ENCODE measurements around the gene COMMD10.
A peak's percentile ranks its signal among the peaks of the same experiment; 100 is the strongest.
"Not testable (repeated sequence)": the region's sequence is repeated elsewhere in the genome, so short reads cannot be mapped to it uniquely, and the experiment has no call there.

Gene COMMD10

DNA sequence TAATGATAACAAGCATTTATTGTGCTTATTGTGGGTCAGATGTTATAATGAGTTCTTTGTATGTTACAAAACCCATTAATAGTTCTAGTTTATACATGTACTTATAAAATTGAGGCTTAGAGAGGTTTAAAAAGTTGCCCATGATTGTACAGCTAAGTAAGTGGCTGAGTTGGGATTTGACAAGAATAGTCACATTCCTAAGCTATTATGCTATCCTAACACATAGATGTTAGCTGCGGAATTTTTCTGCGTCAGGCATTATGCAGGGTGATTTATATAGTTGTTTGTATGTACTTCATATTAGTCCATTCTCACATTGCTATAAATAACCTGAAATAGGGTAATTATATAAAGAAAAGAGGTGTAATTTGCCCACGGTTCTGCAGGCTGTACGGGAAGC is 12.5 kb downstream of the COMMD10 start:
- no peak for DNase-seq (ENCODE audit: low spot score)

DNA sequence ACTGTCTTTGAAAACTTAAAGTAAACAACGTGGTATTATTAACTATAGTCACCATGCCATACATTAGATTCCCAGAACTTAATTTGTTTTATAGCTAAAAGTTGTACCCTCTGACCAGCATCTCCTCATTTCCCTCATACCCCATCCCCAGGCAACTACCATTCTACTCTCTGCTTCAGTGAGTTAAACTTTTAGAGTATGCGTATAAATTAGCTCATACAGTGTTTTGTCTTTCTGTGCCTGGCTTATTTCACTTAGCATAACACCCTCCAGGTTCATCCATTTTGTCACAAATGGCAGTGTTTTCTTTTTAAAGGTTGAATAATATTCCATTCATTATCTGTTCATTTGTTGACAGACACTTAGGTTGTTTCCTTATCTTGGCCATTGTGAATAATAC is 14.2 kb downstream of the COMMD10 start:
- DNase-seq (ENCODE audit: low spot score) = no peak

DNA sequence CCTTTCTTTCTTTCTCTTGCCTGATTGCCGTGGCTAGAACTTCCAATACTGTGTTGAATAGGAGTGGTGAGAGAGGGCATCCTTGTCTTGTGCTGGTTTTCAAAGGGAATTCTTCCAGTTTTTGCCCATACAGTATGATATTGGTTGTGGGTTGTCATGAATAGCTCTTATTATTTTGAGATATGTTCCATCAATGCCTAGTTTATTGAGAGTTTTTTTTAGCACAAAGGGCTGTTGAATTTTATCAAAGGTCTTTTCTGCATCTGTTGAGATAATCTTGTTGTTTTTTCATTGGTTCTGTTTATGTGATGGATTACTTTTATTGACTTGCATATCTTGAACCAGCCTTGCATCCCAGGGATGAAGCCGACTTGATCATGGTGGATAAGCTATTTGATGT is 20.1 kb downstream of the COMMD10 start:
- not testable (repeated sequence) for DNase-seq (ENCODE audit: low spot score)

DNA sequence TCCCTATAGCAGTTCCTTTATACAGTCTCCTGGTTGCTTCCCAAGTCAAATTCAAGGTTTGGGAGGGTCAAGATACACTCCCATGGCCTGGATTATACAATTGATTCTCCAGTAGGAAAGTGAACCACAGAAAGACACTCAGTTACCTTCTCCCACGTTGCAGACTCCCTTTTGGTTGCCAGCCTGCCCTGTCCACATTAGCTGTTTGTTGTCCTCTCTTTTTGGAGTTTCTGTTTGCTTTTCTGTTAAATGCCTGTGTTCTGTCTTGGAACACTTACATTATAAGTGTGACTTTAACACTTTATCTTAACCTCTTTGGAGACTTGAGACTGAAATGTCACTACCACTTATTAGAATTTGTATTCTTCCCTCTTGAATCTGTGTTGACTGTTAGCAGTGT is 30.3 kb downstream of the COMMD10 start:
- no peak for DNase-seq (ENCODE audit: low spot score)

DNA sequence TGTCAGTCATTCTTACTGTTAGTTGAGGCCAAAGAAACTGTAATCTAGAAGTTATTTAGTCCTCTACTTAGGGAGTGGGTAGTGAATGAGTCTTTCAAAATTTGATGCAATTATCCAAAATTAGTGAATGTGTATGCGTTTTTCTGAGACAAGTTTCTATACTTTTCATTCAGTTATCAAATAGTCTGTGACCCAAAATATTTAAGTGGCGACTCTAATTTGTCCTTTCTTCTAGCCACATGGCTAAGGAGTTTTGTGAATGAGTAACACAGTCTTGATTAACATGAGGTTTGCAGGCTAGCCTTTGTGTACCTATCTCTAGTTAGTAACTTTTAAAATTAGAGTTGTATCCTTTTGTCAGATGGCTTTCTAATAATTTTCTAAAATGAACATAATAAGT is 45.6 kb downstream of the COMMD10 start:
- DNase-seq (ENCODE audit: low spot score) = no peak

DNA sequence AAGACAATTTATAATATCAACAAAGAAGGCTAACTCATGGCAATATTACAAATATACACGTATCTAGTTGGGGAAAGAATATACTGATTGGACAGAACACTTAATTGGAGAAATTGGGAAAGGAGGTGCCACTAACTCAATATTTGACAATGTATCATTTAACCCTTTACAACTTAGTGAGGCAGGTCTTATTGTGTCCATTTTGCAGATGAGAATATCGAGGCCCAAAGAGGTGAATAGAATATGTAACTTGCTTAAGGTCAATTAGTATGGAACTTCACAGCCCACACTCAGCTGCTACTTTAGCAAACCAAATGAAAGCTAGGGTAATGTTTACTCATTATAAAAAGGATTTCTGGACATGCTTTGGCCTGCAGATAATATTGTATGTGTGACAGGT is 46.2 kb downstream of the COMMD10 start:
- DNase-seq (ENCODE audit: low spot score) = no peak

DNA sequence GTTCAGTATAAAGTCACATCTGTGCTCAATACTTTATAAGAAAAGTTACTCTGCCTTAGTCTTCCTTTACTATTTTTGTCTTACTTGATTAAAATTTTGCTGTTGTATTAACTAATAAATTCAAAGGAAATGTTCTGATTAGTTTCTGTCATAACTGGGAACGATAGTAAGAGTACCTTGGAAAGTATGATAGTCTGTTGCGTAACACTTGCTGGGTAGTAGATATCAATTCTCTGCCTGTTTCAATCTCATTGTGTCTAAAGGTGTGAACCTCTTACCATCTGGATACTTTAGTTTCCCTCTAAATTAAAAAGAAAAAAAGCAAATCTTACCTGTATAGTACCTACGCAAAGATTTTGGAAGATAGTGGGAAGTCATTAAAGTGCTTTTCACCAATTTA is 48.5 kb downstream of the COMMD10 start:
- no peak for DNase-seq (ENCODE audit: low spot score)

DNA sequence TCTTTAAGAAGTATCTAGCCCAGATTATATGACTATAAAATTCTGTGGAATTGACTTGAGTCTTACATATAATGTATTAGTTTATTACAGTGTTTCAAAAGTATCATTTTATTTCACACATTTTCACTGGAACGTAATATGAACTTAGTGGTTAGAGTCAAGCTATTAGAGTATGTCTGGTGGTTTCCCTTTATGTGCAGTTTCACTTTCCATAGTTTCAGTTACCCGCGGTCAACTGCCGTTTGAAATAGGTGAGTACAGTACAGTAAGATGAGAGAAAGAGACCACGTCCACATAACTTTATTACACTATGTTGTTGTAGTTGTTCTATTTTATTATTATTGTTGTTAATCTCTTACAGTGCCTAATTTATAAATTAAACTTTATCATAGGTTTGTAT is 50.5 kb downstream of the COMMD10 start:
- no peak for DNase-seq (ENCODE audit: low spot score)

DNA sequence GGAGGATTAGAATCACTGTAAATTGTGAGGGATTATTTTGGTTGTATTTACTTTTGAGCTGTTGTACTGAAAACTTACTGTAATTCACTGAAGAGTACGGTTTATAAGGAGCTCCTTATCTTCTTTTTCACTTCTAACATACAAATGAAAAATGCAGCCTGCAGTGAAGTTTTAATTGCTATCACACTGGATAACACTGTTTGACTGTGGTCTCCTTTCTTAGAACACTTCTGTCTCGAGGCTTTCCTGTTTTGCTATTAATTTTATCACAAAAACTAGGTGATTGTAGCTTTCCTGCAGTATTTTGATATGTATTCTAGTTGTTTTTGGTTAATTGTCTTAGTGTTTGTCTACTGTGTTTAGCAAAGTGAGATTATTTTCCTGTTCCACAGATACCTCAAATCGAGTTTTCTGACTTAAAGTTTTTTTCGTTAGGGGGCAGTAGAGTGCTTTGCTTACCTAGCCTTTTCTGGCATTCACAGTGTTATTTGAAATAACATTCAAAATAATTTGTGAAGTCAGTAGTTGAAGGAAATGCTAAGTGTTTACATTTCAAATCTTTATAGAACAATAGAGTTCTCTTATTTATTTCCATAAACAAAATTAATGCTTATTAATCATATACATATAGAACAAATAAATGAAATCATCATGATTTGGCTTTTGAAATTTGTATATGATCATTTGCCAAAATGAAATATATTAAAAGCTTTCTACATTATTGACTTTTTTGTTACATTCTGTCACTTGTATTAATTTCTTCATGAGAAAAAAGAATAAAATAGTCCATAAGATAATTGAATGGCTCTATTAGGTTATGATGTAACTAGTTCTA is 52.9 kb downstream of the COMMD10 start:
- peak; percentile 20 for DNase-seq (ENCODE audit: low spot score)

DNA sequence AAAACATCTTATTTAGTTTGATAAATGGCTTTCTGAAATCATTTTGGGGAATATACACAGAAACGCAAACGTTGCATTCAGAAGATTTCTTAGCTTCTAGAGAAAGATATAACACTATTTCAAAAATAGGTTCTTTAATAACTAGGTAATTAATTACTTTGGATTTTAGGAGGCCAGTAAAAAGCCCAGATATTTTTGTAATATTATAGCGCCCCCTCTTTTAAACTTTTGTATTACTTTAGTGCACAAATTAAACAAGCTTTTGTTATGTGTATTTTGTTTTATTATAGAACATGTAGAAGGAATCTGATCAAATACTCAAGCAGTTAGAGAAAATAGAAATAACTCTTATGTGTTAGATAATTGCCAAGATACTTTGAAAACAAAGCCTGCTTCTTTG is 57.7 kb downstream of the COMMD10 start:
- no peak for DNase-seq (ENCODE audit: low spot score)

DNA sequence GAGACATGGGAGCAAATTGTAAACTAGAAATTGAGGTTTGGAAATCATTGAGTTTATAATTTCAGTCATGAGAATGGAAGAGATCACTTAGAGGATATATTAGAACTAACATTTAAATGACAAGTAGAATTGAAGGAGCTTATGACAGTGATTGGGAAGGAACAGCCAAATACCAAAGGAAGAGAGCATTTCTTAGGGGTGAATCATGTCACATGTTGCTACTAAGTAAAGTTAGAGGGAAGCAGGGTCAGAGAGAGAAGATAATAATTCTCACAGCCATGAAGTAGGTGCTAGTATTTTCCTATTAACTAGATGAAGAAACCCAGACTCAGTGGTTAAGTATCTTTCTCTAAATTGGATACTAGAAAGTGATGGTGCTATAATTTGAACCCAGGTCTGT is 59.3 kb downstream of the COMMD10 start:
- DNase-seq (ENCODE audit: low spot score) = no peak

DNA sequence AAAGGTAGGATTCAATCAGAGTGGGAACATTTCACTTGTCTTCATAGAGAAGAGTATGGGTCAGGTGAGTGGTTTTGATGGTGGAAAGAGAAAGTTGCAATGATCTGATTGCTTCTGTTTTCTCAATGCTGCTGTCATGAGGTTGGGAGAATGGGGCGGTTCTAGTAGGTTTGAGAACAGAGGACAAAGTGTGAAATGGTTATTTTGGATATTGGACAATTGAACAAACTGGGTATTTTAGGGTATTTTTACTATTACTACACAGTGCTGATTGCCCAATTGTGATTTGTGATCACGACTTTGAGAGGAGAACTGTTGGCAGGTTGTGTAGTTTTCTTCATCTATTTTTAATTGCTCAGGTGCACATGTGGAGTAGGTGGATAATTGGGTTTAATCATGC is 60.2 kb downstream of the COMMD10 start:
- DNase-seq (ENCODE audit: low spot score) = no peak

DNA sequence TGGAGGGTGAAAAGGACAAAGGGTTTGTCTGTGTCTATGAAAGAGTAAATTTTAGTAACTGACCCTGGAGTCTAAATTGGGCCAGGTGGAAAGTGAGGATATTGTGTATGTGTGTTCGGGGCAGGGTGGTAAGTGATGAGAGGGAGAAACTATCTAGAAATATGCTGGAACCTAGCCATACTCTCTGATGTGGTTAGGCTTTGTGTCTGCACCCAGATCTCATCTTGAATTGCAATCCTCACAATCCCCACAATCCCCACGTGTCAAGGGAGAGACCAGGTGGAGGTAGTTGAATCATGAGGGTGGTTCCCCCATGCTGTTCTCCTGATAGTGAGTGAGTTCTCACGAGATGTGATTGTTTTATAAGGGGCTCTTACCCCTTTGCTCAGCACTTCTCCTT is 60.6 kb downstream of the COMMD10 start:
- DNase-seq (ENCODE audit: low spot score) = no peak

DNA sequence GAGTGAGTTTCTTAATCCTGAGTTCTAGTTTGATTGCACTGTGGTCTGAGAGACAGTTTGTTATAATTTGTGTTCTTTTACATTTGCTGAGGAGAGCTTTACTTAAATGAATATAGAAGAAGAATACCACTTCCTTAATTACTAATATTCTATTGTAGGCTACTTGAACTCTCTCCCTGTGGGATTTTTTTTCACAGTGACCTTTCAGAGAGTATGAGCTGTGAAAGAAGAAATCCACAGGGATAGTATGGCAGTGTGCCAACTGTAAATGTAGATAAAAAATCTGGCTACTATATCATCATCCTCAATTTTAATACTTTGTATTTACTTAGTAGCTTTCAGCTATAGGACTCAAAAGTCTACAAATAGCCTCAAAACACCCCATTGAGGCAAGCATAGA is 67.3 kb downstream of the COMMD10 start:
- DNase-seq (ENCODE audit: low spot score) = no peak

DNA sequence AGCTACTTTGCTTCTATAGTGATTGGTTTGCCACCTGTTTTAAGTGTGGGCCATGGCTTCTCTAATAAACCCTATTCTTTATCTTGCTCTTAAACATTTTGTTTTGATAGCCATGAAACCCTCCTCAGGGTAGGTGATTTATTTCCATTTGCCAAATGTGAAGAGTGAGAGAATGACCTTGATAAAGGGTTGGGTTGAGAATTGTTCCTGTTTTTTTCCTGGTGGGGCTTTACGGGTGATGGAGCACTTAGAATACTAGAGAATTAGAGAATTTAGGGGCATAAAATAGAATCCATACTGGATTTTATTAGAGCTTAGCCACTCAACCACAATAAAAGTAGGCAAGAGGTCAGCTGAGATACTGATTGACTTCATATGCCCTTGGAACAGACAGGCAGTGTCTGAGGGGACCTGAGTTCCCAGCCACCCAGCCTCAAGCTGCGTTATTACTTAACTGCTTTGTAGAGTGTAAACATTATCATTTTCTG is 68.9 kb downstream of the COMMD10 start:
- DNase-seq (ENCODE audit: low spot score) = no peak

DNA sequence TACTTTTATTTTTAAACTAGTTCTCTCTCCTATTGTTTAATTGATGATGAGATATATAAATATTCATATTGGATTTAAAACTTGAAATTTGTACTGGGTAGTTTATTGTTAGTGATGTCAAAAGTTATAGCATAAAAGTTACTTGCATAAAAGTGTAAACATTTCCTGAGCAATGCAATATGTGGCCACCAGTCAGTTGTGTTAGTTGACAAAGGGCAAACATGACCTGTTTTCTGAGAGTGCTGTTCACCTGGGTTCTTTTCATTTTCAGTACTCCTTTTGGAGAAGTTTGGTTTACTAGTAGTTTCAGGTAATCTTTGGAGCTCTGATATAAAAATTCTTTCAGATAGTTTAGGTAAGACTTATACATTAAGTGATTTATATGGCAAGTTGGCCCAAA is 69.4 kb downstream of the COMMD10 start:
- DNase-seq (ENCODE audit: low spot score) = no peak

DNA sequence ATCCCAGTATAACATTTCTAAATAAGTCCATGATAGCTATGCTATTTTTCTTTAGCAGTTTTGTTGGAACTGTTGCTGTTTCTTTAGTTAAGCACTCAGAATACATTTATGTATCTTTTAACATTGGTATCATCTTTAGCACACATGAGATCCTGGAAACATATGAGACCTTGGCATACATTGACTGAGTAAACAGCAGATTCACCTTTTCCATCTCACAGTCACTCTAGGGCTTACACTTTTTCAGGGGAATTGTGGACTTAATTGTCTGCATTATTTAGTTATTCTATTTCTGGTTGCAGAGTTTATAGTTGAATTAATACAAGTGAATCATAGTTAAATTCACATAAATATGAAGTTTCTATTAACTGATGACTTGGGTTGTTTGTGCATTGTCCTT is 70.1 kb downstream of the COMMD10 start:
- no peak for DNase-seq (ENCODE audit: low spot score)

DNA sequence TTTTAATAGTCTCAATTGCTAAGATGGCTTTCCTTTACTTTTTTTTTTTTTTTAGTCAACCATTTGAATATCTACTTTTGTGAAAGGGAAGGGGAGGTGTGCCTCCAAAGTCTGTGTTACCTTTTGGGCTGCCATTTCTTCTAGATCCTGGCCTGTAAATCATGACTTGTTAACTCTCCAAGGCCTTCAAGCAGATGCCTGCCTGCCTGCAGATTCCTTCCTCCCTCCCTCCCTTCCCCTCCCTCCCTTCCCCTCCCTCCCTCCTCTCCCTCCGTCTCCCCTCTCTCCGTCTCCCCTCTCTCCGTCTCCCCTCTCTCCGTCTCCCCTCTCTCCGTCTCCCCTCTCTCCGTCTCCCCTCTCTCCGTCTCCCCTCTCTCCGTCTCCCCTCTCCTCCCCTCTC is 73.1 kb downstream of the COMMD10 start:
- no peak for DNase-seq (ENCODE audit: low spot score)

DNA sequence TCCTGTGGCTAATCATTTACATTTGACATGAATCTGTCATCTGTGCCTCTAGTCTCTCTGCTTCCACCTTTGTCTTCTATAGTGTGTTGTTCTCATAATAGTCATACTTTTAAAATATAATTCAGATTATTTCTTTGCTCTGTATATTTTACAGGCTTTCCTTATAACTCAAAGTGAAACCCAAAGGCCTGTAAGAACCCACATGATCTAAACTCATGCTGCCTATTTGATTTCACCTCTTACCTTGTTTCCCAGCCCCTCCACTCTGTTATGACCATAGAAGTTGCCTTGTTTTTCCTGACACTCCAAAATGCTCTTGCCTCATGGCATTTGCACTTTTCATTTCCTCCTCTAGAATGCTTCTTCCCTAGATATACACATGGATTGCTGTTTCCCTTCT is 74.2 kb downstream of the COMMD10 start:
- no peak for DNase-seq (ENCODE audit: low spot score)

DNA sequence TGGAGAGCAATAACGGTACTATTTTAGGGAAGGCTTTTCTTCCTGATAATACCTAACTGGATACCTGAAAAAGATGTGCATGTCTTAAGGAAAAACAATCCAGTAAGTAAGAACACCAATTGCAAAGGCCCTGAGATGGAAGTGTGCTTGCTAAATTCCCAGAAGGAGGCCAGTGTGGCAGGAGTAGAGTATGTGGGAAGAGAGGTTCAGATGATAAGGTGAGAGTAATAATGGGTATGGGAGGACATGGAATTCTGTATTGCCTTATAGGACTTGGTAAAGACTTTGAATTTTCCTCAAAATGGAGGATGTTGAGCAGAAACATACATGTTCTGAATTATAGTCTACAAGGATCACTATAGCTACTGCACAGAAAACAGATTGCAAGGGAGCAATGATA is 89.3 kb downstream of the COMMD10 start:
- no peak for DNase-seq (ENCODE audit: low spot score)

DNA sequence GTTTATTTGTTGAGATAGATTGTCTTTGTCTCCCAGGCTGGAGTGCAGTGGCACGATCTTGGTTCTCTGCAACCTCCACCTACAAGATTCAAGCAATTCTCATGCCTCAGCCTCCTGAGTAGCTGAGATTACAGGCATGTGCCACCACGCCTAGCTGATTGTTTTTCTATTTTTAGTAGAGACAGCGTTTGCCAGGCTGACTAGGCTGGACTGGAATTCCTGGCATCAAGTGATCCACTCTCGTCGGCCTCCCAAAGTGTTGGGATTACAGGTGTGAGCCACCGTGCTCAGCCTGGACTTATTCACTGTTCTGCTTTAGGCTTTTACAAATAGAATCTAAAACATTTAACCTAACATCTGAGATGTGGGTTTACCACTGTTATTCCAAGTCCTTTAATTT is 91.3 kb downstream of the COMMD10 start:
- DNase-seq (ENCODE audit: low spot score) = no peak

DNA sequence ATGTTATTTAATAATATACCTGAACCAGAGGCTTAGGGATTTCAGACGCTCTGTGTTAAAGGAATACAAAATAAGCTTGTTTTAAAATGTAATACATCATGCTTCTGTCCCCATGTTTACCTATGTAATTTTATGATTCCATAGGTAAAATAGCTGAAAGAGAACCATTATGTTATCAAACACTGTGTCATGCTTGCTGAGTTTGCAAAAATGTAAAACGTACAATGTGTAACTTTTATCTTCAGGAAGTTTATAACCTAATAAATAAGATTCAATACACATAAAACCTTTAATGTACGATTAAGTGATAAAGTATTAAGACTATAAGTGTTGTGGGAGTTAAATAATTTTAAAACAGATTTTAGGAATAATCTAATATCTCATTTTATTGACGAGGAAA is 94.1 kb downstream of the COMMD10 start:
- no peak for DNase-seq (ENCODE audit: low spot score)

DNA sequence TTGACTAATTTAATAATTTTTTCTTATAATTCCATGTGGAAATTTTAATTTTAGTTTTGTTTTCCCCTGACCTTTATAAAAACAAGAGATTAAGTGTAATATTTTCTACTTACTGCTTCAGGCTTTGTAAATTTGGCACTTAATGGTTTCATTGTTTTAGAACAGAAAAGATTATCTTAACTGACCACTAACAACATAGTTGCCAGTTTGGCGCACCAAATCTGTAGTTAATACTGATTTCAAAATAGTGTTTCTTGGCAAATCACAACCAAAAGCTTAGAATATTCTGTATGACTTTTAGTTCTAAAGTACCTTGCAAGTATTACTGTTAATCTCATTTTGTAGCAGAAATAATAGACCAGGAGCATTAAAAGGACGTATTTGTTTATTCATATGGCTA is 124.3 kb downstream of the COMMD10 start:
- no peak for DNase-seq (ENCODE audit: low spot score)

DNA sequence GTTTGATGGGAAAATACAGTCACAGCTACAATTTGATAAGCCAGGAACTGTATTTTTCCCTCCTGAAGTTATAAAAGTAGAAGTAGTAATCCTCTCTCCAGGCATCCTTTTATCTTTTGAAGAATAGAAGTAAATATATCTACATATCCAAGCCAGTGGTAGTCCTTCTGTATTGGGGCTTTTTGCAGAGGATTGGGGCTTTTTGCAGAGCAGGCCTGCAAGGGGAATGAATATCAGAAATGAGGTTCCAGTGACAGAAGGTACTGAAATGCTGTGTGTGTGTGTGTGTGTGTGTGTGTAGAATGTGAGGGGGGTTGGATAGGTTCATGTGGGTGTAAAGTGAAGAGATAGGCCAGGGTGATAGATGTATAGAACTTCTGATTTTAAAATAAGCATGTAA is 127.4 kb downstream of the COMMD10 start:
- no peak for DNase-seq (ENCODE audit: low spot score)
